OCI-LY1 (cell line): ENCODE measurements around the gene ROR2.

Source experiments
- H2AFZ ChIP-seq: fragments of 200-600 bp; sonication (generic), shearing (Covaris generic); 2 replicates; pipeline ENCODE4 v1.6.0; 2014; ENCODE audit warnings: antibody characterized with exemption, mild to moderate bottlenecking, low read length
- H3F3A ChIP-seq: fragments of 200-600 bp; sonication (generic), shearing (Covaris generic); 2 replicates; pipeline ENCODE4 v1.6.0; 2014; ENCODE audit warnings: mild to moderate bottlenecking, antibody characterized with exemption, low read length, moderate library complexity; ENCODE audit not compliant: insufficient read depth
- H3K27ac ChIP-seq: fragments of 200-600 bp; sonication (generic); 2 replicates; pipeline ENCODE4 v1.5.1; 2014; ENCODE audit warnings: low read length, mixed run types, mild to moderate bottlenecking, low read depth; ENCODE audit not compliant: poor library complexity, severe bottlenecking
- H3K27me3 ChIP-seq: fragments of 200-600 bp; sonication (generic); 2 replicates; pipeline ENCODE4 v1.6.0; 2014; ENCODE audit warnings: antibody characterized with exemption, mild to moderate bottlenecking, low read length, moderate library complexity; ENCODE audit not compliant: insufficient read depth
- H3K36me3 ChIP-seq: fragments of 200-600 bp; sonication (generic); 2 replicates; pipeline ENCODE4 v1.6.1; 2014; ENCODE audit warnings: mild to moderate bottlenecking, antibody characterized with exemption, low read length, moderate library complexity, mixed read lengths; ENCODE audit not compliant: insufficient read depth
- H3K4me1 ChIP-seq: fragments of 200-600 bp; sonication (generic); 2 replicates; pipeline ENCODE4 v1.5.1; 2014; ENCODE audit warnings: mild to moderate bottlenecking, low read length, moderate library complexity; ENCODE audit not compliant: insufficient read depth, severe bottlenecking
- H3K4me2 ChIP-seq: fragments of 200-600 bp; sonication (generic), shearing (Covaris generic); 2 replicates; pipeline ENCODE4 v1.6.1; 2014; ENCODE audit warnings: low read length
- H3K4me3 ChIP-seq: fragments of 200-600 bp; sonication (generic); 2 replicates; pipeline ENCODE4 v1.5.1; 2014; ENCODE audit warnings: low read length, low read depth, mild to moderate bottlenecking, mixed read lengths; ENCODE audit not compliant: poor library complexity, severe bottlenecking
- H3K79me2 ChIP-seq: fragments of 200-600 bp; shearing (Covaris generic); 2 replicates; pipeline ENCODE4 v1.6.1; 2016; ENCODE audit warnings: mixed run types, low read length, mixed read lengths; ENCODE audit not compliant: insufficient read depth
- H3K9ac ChIP-seq: fragments of 200-600 bp; sonication (generic), shearing (Covaris generic); 2 replicates; pipeline ENCODE4 v1.6.1; 2014; ENCODE audit warnings: mild to moderate bottlenecking, low read length, mixed read lengths
- H3K9me2 ChIP-seq: fragments of 200-600 bp; sonication (generic), shearing (Covaris generic); 2 replicates; pipeline ENCODE4 v1.6.1; 2014; ENCODE audit warnings: low read depth, mild to moderate bottlenecking, low read length, mixed read lengths
- H3K9me3 ChIP-seq: fragments of 200-600 bp; shearing (Covaris generic); 2 replicates; pipeline ENCODE4 v1.6.1; 2014; ENCODE audit warnings: low read length, mixed read lengths
- H4K20me1 ChIP-seq: fragments of 200-600 bp; sonication (generic), shearing (Covaris generic); 2 replicates; pipeline ENCODE4 v1.6.0; 2016; ENCODE audit warnings: mild to moderate bottlenecking, low read length; ENCODE audit not compliant: insufficient read depth
- CTCF ChIP-seq: fragments of 200-600 bp; sonication (generic), shearing (Covaris generic); IDR thresholded peaks from 2 replicates; pipeline ENCODE4 v1.5.1; 2017; ENCODE audit warnings: mild to moderate bottlenecking, antibody characterized with exemption, low read length, moderate library complexity, mixed read lengths
- EZH2 ChIP-seq: fragments of 200-600 bp; sonication (generic), shearing (Covaris generic); IDR thresholded peaks from 2 replicates; pipeline ENCODE4 v1.8.0; 2017; ENCODE audit warnings: borderline replicate concordance, mixed run types, mild to moderate bottlenecking, antibody characterized with exemption, low read length, moderate library complexity, mixed read lengths

Gene ROR2

GRCh38 chr9:91818225-91818585 lies 131.8 kb downstream of the ROR2 start:
- Histone ChIP-seq H3K36me3 (no peaks in the 10 kb centered on the region), H3K9me2 (no peaks in the 10 kb centered on the region), H3K27ac (no peak overlapping the region), H3K27me3 (no peaks in the 10 kb centered on the region), H3K9ac (no peak overlapping the region), H3F3A (no peaks in the 10 kb centered on the region), H2AFZ (no peak overlapping the region), H3K79me2 (no peaks in the 10 kb centered on the region), H3K4me1 (no peaks in the 10 kb centered on the region), H4K20me1 (no peaks in the 10 kb centered on the region), H3K4me2 (no peak overlapping the region), H3K4me3 (no peak overlapping the region), H3K9me3 (no peaks in the 10 kb centered on the region)
- TF ChIP-seq EZH2 (no peak), CTCF (no peak)

- no peaks in the 10 kb centered on the region for H3K27me3 ChIP-seq
- H2AFZ ChIP-seq: no peak overlapping the region
- no peaks in the 10 kb centered on the region for H3K79me2 ChIP-seq
- no peaks in the 10 kb centered on the region for H3F3A ChIP-seq
- no peaks in the 10 kb centered on the region for H3K36me3 ChIP-seq
- no peak for TF ChIP-seq CTCF
- no peak for TF ChIP-seq EZH2
- no peaks in the 10 kb centered on the region for H3K9me3 ChIP-seq
- no peaks in the 10 kb centered on the region for H3K4me1 ChIP-seq
- no peak overlapping the region for H3K4me3 ChIP-seq
- no peaks in the 10 kb centered on the region for H4K20me1 ChIP-seq
- no peaks in the 10 kb centered on the region for H3K9me2 ChIP-seq
- no peak overlapping the region for H3K27ac ChIP-seq
- H3K9ac ChIP-seq: no peak overlapping the region
- no peak overlapping the region for H3K4me2 ChIP-seq
Measured at GRCh38 chr9:91817493-91818224, 132.4 kb downstream of the ROR2 start.

GRCh38 chr9:91817106-91817492 lies 132.9 kb downstream of the ROR2 start:
- Histone ChIP-seq H3K4me3 (no peak overlapping the region), H2AFZ (no peak overlapping the region), H3K27ac (no peak overlapping the region), H3K27me3 (no peaks in the 10 kb centered on the region), H3K79me2 (no peaks in the 10 kb centered on the region), H3K4me1 (no peaks in the 10 kb centered on the region), H4K20me1 (no peaks in the 10 kb centered on the region), H3F3A (no peaks in the 10 kb centered on the region), H3K4me2 (no peak overlapping the region), H3K9me2 (no peaks in the 10 kb centered on the region), H3K9me3 (no peaks in the 10 kb centered on the region), H3K36me3 (no peaks in the 10 kb centered on the region), H3K9ac (no peak overlapping the region)
- TF ChIP-seq EZH2 (no peak), CTCF (no peak)
